ENCODE data around the gene HTR1E. TPM values are rescaled to one million over a fixed set of nuclear protein-coding genes. Genes with fewer than 3 reads are reported as not detected.

The HTR1E gene
- total RNA-seq, 2 experiments from 2014 or later = not detected

DNA sequence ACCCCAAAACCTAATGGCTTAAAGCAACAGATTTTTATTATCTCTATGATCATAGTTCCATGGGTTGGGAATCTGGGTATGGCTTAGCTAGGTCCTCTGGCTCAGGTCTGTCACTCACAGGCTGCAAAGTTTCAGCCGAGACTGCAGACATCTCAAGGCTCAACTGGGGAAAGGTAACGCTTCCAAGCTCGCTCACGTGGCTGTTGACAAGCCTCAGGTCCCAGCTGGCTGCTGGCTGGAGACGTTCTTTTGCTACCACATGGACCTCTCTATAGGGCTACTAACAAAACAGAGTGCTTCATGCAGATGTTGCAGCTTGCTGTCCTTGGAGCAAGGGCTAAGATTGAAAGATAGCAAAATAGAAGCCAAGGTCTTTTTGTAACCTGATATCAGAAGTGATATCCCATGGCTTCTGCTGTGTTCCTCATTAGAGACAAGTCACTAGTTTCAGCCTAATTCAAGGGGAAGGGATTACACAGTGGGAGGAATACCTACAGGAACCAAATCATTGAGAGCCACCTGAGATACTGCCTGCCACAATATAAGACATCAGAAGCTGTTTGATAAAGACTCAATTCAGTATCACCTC is 6.6 kb downstream of the HTR1E start:
- TF ChIP-seq, protein P1, sequence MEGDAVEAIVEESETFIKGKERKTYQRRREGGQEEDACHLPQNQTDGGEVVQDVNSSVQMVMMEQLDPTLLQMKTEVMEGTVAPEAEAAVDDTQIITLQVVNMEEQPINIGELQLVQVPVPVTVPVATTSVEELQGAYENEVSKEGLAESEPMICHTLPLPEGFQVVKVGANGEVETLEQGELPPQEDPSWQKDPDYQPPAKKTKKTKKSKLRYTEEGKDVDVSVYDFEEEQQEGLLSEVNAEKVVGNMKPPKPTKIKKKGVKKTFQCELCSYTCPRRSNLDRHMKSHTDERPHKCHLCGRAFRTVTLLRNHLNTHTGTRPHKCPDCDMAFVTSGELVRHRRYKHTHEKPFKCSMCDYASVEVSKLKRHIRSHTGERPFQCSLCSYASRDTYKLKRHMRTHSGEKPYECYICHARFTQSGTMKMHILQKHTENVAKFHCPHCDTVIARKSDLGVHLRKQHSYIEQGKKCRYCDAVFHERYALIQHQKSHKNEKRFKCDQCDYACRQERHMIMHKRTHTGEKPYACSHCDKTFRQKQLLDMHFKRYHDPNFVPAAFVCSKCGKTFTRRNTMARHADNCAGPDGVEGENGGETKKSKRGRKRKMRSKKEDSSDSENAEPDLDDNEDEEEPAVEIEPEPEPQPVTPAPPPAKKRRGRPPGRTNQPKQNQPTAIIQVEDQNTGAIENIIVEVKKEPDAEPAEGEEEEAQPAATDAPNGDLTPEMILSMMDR (IDR thresholded peaks at IDR 0.05) = no peak
- Mint-ChIP-seq H3K27ac (no peak overlapping the region), H3K9me3 (no peaks in the 10 kb centered on the region), H3K27me3 (peaks cover 10% of the 10 kb centered on the region), H3K36me3 (ENCODE audit: low read depth) (no peaks in the 10 kb centered on the region), H3K4me1 (ENCODE audit: low read depth) (no peaks in the 10 kb centered on the region), H3K4me3 (no peak overlapping the region)
- no peak for ATAC-seq
- no peak for DNase-seq
- intact Hi-C loops (cut with micrococcal nuclease) = no loop called here
- ChIA-PET POLR2A (interaction anchor here (1.4 kb wide), 1 partner anchor 9 kb away, joined by 3 read pairs; no protein-coding TSS in a partner anchor), CTCF (no interaction called here)

DNA sequence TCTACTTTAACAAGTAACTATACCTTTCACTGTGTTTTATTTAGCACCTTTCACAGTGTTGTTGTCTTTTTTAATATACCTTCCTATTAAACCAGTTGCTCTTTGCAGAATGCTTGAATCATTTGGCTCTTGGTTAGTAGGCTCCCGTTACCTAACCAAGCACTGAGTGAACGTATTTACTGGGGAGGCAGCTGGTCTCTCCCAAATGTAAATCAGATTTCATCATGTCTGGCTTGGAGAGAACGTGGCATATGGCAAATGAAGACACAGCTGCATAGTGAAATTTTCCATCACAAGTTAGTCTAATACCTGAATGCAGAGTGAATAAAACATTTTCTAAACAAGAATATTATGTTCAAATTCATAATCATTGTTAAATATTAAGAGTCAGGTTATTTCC is 12.4 kb downstream of the HTR1E start:
- H3K27ac Mint-ChIP-seq = no peak overlapping the region
- ATAC-seq = no peak
- H3K27me3 Mint-ChIP-seq = no peaks in the 10 kb centered on the region
- H3K4me1 Mint-ChIP-seq (ENCODE audit: low read depth) = no peaks in the 10 kb centered on the region
- CTCF ChIA-PET = no interaction called here
- H3K36me3 Mint-ChIP-seq (ENCODE audit: low read depth) = no peaks in the 10 kb centered on the region
- TF ChIP-seq, protein P1 (IDR thresholded peaks at IDR 0.05) = no peak
- DNase-seq = no peak
- no peaks in the 10 kb centered on the region for H3K9me3 Mint-ChIP-seq
- no peak overlapping the region for H3K4me3 Mint-ChIP-seq
- intact Hi-C loops (cut with micrococcal nuclease) = no loop called here
- POLR2A ChIA-PET = no interaction called here

DNA sequence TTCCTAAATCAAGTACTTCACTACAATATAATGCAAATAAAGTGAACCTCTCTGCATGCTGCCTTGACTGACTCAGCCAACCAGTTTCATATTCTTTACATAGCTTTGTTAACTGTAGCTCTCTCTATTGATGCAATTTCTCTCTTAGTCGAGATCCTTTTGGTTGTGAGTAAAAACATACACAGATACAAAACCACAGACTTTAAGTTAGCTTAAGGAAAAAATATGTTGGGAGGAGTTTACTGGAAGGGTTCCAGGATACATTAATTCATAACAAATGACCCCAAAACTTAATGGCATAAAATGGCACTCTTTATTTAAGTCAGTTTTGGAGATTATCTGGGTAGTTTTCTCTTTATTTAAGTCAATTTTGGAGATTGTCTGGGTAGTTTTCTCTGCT is 15.7 kb downstream of the HTR1E start:
- Mint-ChIP-seq H3K9me3 (no peaks in the 10 kb centered on the region), H3K4me1 (ENCODE audit: low read depth) (no peaks in the 10 kb centered on the region), H3K27me3 (no peaks in the 10 kb centered on the region), H3K4me3 (no peak overlapping the region), H3K27ac (no peak overlapping the region), H3K36me3 (ENCODE audit: low read depth) (no peaks in the 10 kb centered on the region)
- ChIA-PET POLR2A (no interaction called here), CTCF (interaction anchor here (1.0 kb wide), 1 partner anchor 17 kb away, joined by 3 read pairs; no protein-coding TSS in a partner anchor)
- TF ChIP-seq, protein P1 (IDR thresholded peaks at IDR 0.05) = no peak
- intact Hi-C loops (cut with micrococcal nuclease) = no loop called here
- no peak for ATAC-seq
- DNase-seq = no peak

DNA sequence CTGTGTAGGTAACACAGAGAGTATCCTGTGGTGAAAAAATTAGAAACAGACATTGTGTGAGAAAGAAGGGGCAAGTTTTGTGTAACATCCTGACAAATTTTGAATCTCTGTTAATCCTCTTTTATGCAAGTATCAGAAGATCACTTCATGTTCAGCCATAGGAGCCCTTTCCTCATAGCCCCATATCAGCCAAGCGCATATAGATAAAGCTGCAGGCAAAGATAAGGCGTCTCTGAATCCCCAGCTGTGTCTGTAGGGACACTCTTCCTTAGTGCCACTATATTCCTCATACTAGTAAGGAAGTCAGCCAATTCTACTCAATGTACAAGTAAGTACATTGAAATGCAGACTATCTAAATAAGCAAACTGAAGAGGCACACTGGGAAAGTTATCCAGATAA is 22.3 kb downstream of the HTR1E start:
- no peaks in the 10 kb centered on the region for H3K36me3 Mint-ChIP-seq (ENCODE audit: low read depth)
- DNase-seq (no peak), ATAC-seq (no peak)
- POLR2A ChIA-PET = no interaction called here
- peaks cover 1% of the 10 kb centered on the region for H3K27me3 Mint-ChIP-seq
- TF ChIP-seq, protein P1 (IDR thresholded peaks at IDR 0.05) = no peak
- no peak overlapping the region for H3K27ac Mint-ChIP-seq
- H3K9me3 Mint-ChIP-seq = no peaks in the 10 kb centered on the region
- H3K4me3 Mint-ChIP-seq = no peak overlapping the region
- CTCF ChIA-PET = no interaction called here
- H3K4me1 Mint-ChIP-seq (ENCODE audit: low read depth) = no peaks in the 10 kb centered on the region
- intact Hi-C loops (cut with micrococcal nuclease) = no loop called here

DNA sequence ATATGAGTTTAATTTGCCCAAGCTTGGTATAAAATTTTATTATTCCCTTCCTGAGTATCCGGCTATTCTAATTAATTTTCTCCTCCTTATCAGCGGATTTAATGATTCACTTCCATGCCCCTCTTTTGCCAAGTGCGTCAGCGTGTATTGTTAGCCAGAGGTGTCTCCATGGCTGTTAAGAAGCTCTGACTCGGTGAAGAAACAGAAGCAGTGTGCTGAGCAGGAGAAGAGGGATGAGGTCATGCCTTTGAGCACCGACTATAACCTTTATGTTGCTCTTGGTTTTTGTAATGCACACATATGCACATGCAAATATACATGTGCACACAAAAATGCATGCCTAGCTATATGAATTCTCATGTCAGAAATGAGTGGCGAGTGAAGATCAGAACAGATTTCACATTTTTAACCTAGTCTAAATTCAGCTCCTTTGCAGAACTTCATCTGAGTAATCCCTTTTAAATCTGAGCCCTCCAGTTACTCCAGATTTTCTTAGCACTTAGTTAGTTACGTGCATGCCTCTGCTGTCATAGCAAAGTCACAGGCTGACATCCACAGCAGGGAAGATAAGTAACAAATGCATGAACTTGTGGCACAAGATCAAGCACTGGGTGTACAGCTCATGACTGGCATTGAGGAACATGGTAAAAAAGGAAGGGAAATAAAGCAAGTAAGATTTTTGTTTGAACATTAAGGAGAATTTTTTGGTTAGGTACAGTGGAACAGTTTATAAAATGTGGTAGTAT is 24.3 kb downstream of the HTR1E start:
- Mint-ChIP-seq H3K36me3 (ENCODE audit: low read depth) (no peaks in the 10 kb centered on the region), H3K4me1 (ENCODE audit: low read depth) (no peaks in the 10 kb centered on the region), H3K9me3 (no peaks in the 10 kb centered on the region), H3K27me3 (peaks cover 1% of the 10 kb centered on the region), H3K4me3 (no peak overlapping the region), H3K27ac (no peak overlapping the region)
- DNase-seq = no peak
- TF ChIP-seq, protein P1 (IDR thresholded peaks at IDR 0.05) = no peak
- intact Hi-C loops (cut with micrococcal nuclease) = no loop called here
- ChIA-PET POLR2A (no interaction called here), CTCF (interaction anchor here (0.6 kb wide), 1 partner anchor 117 kb away, joined by 3 read pairs; no protein-coding TSS in a partner anchor)
- ATAC-seq = no peak

Measured in activated CD8-positive, alpha-beta T cell treated with anti-CD3 and anti-CD28 coated beads for 36 hours (primary cell).